ENCODE results near the gene MGST3. TPM values are rescaled to one million over a fixed set of nuclear protein-coding genes. Genes with fewer than 3 reads are reported as not detected.

Gene MGST3
- total RNA-seq, 1 donor from 2014 or later, result 177 TPM

Other genes with a start within 250 kb of the MGST3 start
- gene RXRG, start 186.1 kb upstream of the MGST3 start, total RNA-seq, result not detected
- not detected for gene LRRC52, start 87.2 kb upstream of the MGST3 start, total RNA-seq
- gene ALDH9A1, start 67.3 kb downstream of the MGST3 start, total RNA-seq, result 58.0 TPM
- 9.9 TPM for gene TMCO1, start 137.6 kb downstream of the MGST3 start, total RNA-seq
- gene UCK2, start 196.4 kb downstream of the MGST3 start, total RNA-seq, result 30.3 TPM